Endothelial cell of umbilical vein (primary cell): ENCODE data around the gene NFATC4. TPM values are rescaled to one million over a fixed set of nuclear protein-coding genes. Genes with fewer than 3 reads are reported as not detected.
A peak's percentile ranks its signal among the peaks of the same experiment; 100 is the strongest.

Experiments
- BruUV-seq: library from RNA; stranded (reverse); fragments of 400-500 nt; replicated peaks from 2 replicates; lab custom pipeline; 2021; lab: Mats Ljungman, UMichigan
- CTCF ChIA-PET: fragments of 300-600, 350-600 bp; sonication (Branson Sonifier 250); formaldehyde crosslinking; loops from one replicate; lab custom pipeline; 2021; ENCODE audit warnings: antibody characterized with exemption, inconsistent platforms; lab: Charles Lee
- POLR2A ChIA-PET: fragments of 300-600, 350-600 bp; sonication (Branson Sonifier 250); formaldehyde crosslinking; loops from one replicate; lab custom pipeline; 2021; ENCODE audit warnings: antibody characterized with exemption, inconsistent platforms; lab: Charles Lee
- DNase-seq: peaks from one replicate; pipeline ENCODE4 v3.0.0-alpha.2; 2011; ENCODE audit warnings: low read depth, low spot score
- FAIRE-seq: peaks from 2 replicates; lab custom pipeline; 2011; peaks lifted over from hg19 to GRCh38; lab: Jason Lieb, UNC
- H2AFZ ChIP-seq: 2 replicates; pipeline ENCODE4 v1.6.0; 2012; ENCODE audit warnings: low read depth, low read length, control low read depth, inconsistent platforms
- H3K27ac ChIP-seq: 2 replicates; pipeline ENCODE4 v1.5.1; 2011; ENCODE audit warnings: low read depth, mild to moderate bottlenecking, control low read depth, low read length, moderate library complexity; ENCODE audit not compliant: insufficient read depth
- H3K27me3 ChIP-seq, 2 experiments: 2 replicates each; pipeline versions ENCODE4 v1.6.0 to v1.6.1; 2011; ENCODE audit warnings: low read length in 2 of 2, mixed read lengths in 1 of 2; ENCODE audit not compliant: control insufficient read depth in 2 of 2, insufficient read depth in 2 of 2
- H3K36me3 ChIP-seq, 2 experiments: 2 replicates in 1 of 2; 3 replicates in 1 of 2; pipeline ENCODE4 v1.5.1; 2011; ENCODE audit warnings: low read length in 2 of 2, mild to moderate bottlenecking in 1 of 2, moderate library complexity in 1 of 2; ENCODE audit not compliant: control insufficient read depth in 2 of 2, insufficient read depth in 2 of 2; ENCODE audit errors: extremely low read depth in 1 of 2
- H3K4me1 ChIP-seq: 3 replicates; pipeline ENCODE4 v1.5.1; 2011; ENCODE audit warnings: mild to moderate bottlenecking, low read length; ENCODE audit not compliant: control insufficient read depth, insufficient read depth; ENCODE audit errors: extremely low read depth
- H3K4me2 ChIP-seq: 2 replicates; pipeline ENCODE4 v1.6.1; 2011; ENCODE audit warnings: low read length, control low read depth, mixed read lengths; ENCODE audit not compliant: insufficient read depth
- H3K4me3 ChIP-seq, 3 experiments: fragments of 200-600 bp in 1 of 3; sonication (generic), shearing (Covaris generic) in 1 of 3; replicated peaks in 1 of 3; 2 replicates each; pipeline ENCODE4 v1.5.1; 2011 to 2016; ENCODE audit warnings: control low read depth in 3 of 3, low read length in 3 of 3, mild to moderate bottlenecking in 2 of 3, inconsistent platforms in 1 of 3, low read depth in 1 of 3, moderate library complexity in 1 of 3; ENCODE audit not compliant: insufficient read depth in 1 of 3
- H3K79me2 ChIP-seq: 2 replicates; pipeline ENCODE4 v1.6.0; 2012; ENCODE audit warnings: low read length, inconsistent platforms; ENCODE audit not compliant: control insufficient read depth, insufficient read depth
- H3K9ac ChIP-seq: replicated peaks from 2 replicates; pipeline ENCODE3; 2011; ENCODE audit warnings: low read length, control low read depth; ENCODE audit not compliant: insufficient read depth; ENCODE audit errors: extremely low read depth
- H3K9me1 ChIP-seq: replicated peaks from 3 replicates; pipeline ENCODE4 v1.6.0; 2011; ENCODE audit warnings: mild to moderate bottlenecking, low read length; ENCODE audit not compliant: control insufficient read depth, insufficient read depth; ENCODE audit errors: extremely low read depth
- H3K9me3 ChIP-seq: replicated peaks from 2 replicates; pipeline ENCODE4 v1.5.1; 2012; ENCODE audit warnings: low read length, inconsistent platforms; ENCODE audit not compliant: control insufficient read depth, insufficient read depth
- H4K20me1 ChIP-seq: replicated peaks from 2 replicates; pipeline ENCODE3; 2011; ENCODE audit warnings: mild to moderate bottlenecking, low read length; ENCODE audit not compliant: control insufficient read depth, insufficient read depth; ENCODE audit errors: extremely low read depth
- CTCF ChIP-seq, 2 donors: IDR thresholded peaks; 1 replicate in 1 of 2; 2 replicates in 1 of 2; pipeline ENCODE4 v1.5.1; 2011; ENCODE audit warnings: low read length in 2 of 2, mild to moderate bottlenecking in 2 of 2, moderate library complexity in 2 of 2, control low read depth in 1 of 2, inconsistent platforms in 1 of 2, low read depth in 1 of 2; ENCODE audit not compliant: insufficient read depth in 1 of 2; ENCODE audit errors: extremely low read depth in 1 of 2
- EZH2 ChIP-seq: IDR thresholded peaks from 2 replicates; pipeline ENCODE4 v1.6.1; 2012; ENCODE audit warnings: borderline replicate concordance, low read depth, mild to moderate bottlenecking, moderate library complexity, low read length, inconsistent platforms; ENCODE audit not compliant: severe bottlenecking
- FOS ChIP-seq: IDR thresholded peaks from 2 replicates; pipeline ENCODE4 v1.6.1; 2011; ENCODE audit warnings: mild to moderate bottlenecking, low read length, moderate library complexity, borderline replicate concordance; ENCODE audit not compliant: insufficient read depth
- GATA2 ChIP-seq: IDR thresholded peaks from 2 replicates; pipeline ENCODE4 v1.7.0; 2011; ENCODE audit warnings: low read depth, mild to moderate bottlenecking, moderate library complexity, mixed read lengths, low read length; ENCODE audit not compliant: insufficient read length, insufficient read depth
- JUN ChIP-seq: IDR thresholded peaks from 2 replicates; pipeline ENCODE4 v1.6.1; 2011; ENCODE audit warnings: borderline replicate concordance, low read depth; ENCODE audit not compliant: insufficient read length, insufficient read depth
- MYC ChIP-seq: IDR thresholded peaks from one replicate; pipeline ENCODE4 v1.6.1; 2011; ENCODE audit warnings: mild to moderate bottlenecking, low read depth, low read length
- POLR2A ChIP-seq: IDR thresholded peaks from 2 replicates; pipeline ENCODE4 v1.6.1; 2012; ENCODE audit warnings: low read depth, mild to moderate bottlenecking, control low read depth, low read length
- POLR2AphosphoS5 ChIP-seq: IDR thresholded peaks from 2 replicates; pipeline ENCODE4 v1.6.1; 2012; ENCODE audit warnings: low read depth, mild to moderate bottlenecking, control low read depth, low read length, moderate library complexity; ENCODE audit not compliant: insufficient read depth
- dilution Hi-C: fragments of 300-500 bp; cut with MboI; formaldehyde crosslinking; loops from one replicate; pipeline ENCODE4 v1.15.0; 2019; ENCODE audit warnings: low sequenced_read_pairs; ENCODE audit not compliant: extremely low pct_ligation_motif_present
- intact Hi-C: fragments of 100-400 bp; cut with micrococcal nuclease; formaldehyde crosslinking; loops from one replicate; pipeline ENCODE4 v1.10.0; 2022
- polyA plus RNA-seq, 4 experiments: library from polyadenylated mRNA; depleted of rRNA in 3 of 4; stranded (reverse) in 3 of 4; unstranded in 1 of 4; fragments of >200 nt; gene quantifications; 2 replicates each; pipeline versions ENCODE4 v1.2.1 to v1.2.3, GENCODE V29; 2011 to 2012; ENCODE audit warnings: missing spikeins in 1 of 4
- total RNA-seq: library from RNA; stranded (reverse); gene quantifications from 2 replicates; pipeline ENCODE4 v1.2.3, GENCODE V29; 2021
- TF ChIP-seq, protein P1 (sequence below): IDR thresholded peaks from 2 replicates; pipeline ENCODE4 v1.6.1; 2011; ENCODE audit not compliant: insufficient read depth, insufficient read length

The NFATC4 gene
- total and polyA plus RNA-seq, 2 donors (not counting 3 experiments of a cell fraction or from before 2014, with no cell fraction given): 79.5 to 88.1 TPM

- Histone ChIP-seq H3K9ac (peak overlapping the region; percentile 31), H3K79me2 (no peaks in the 10 kb centered on the region), H3K36me3 (peaks cover 4 to 24% of the 10 kb centered on the region in 2 experiments), H4K20me1 (no peaks in the 10 kb centered on the region), H3K27me3 (no peaks in the 10 kb centered on the region), H3K9me1 (no peaks in the 10 kb centered on the region), H3K9me3 (no peaks in the 10 kb centered on the region), H3K4me2 (peak overlapping the region; percentile 37), H2AFZ (no peak overlapping the region), H3K27ac (peak overlapping the region; percentile 65), H3K4me3 (no peak overlapping the region), H3K4me1 (peaks cover 21% of the 10 kb centered on the region)
- CTCF ChIA-PET: interaction anchor here (0.7 to 3.9 kb wide), 9 partner anchors 12 to 85 kb away, joined by 3 to 50 read pairs (median 4); partner anchors contain the start of genes NFATC4 and NYNRIN
- no peak for TF ChIP-seq CTCF (IDR thresholded peaks at IDR 0.05; ENCODE audit: extremely low read depth in 1 of 2, insufficient read depth in 1 of 2, low read depth in 1 of 2, low read length in 2 of 2)
- TF ChIP-seq, protein P1, sequence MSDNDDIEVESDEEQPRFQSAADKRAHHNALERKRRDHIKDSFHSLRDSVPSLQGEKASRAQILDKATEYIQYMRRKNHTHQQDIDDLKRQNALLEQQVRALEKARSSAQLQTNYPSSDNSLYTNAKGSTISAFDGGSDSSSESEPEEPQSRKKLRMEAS: no peak
- no peak for TF ChIP-seq GATA2
- TF ChIP-seq MYC: no peak
- TF ChIP-seq JUN: peak; percentile 35
- TF ChIP-seq EZH2: no peak
- TF ChIP-seq FOS: peak; percentile 76
- peak; percentile 47 for TF ChIP-seq POLR2AphosphoS5
- peak; percentile 32 for TF ChIP-seq POLR2A
- POLR2A ChIA-PET: interaction anchor here (1.0 to 1.8 kb wide), 4 partner anchors 11 to 52 kb away, joined by 3 to 5 read pairs (median 4); partner anchors contain the start of genes KHNYN and NYNRIN
- dilution Hi-C loops: no loop called here
- intact Hi-C loops: no loop called here
- FAIRE-seq: peak; percentile 98
- BruUV-seq: TSS peak; percentile 30
- peak; percentile 78 for DNase-seq
Observed at GRCh38 chr14:24418492-24418873, 50.5 kb downstream of the NFATC4 start.
